Osteocyte (in vitro differentiated cells): ENCODE data around the gene SAMD1. TPM values are rescaled to one million over a fixed set of nuclear protein-coding genes. Genes with fewer than 3 reads are reported as not detected.
"Not testable (repeated sequence)": the region's sequence is repeated elsewhere in the genome, so short reads cannot be mapped to it uniquely, and the experiment has no call there.

Source experiments
- DNase-seq: peaks from one replicate; pipeline ENCODE4 v3.0.0; 2021; ENCODE audit warnings: mixed read lengths; ENCODE audit not compliant: unreplicated experiment; ENCODE audit errors: extremely low spot score
- H3K27ac Mint-ChIP-seq: one replicate; pipeline ENCODE4 v1.8.0; 2021; ENCODE audit warnings: mild to moderate bottlenecking, mixed read lengths; ENCODE audit not compliant: unreplicated experiment
- H3K27me3 Mint-ChIP-seq: one replicate; pipeline ENCODE4 v1.8.0; 2021; ENCODE audit warnings: mixed read lengths; ENCODE audit not compliant: unreplicated experiment
- H3K36me3 Mint-ChIP-seq: one replicate; pipeline ENCODE4 v1.8.0; 2021; ENCODE audit warnings: mixed read lengths; ENCODE audit not compliant: unreplicated experiment
- H3K4me1 Mint-ChIP-seq: one replicate; pipeline ENCODE4 v1.8.0; 2021; ENCODE audit warnings: mixed read lengths; ENCODE audit not compliant: unreplicated experiment
- H3K4me3 Mint-ChIP-seq: one replicate; pipeline ENCODE4 v1.8.0; 2021; ENCODE audit warnings: mild to moderate bottlenecking, moderate library complexity, mixed read lengths; ENCODE audit not compliant: unreplicated experiment
- H3K9me3 Mint-ChIP-seq: one replicate; pipeline ENCODE4 v1.8.0; 2021; ENCODE audit warnings: mixed read lengths; ENCODE audit not compliant: unreplicated experiment
- CTCF ChIP-seq: fragments of 200-600 bp; sonication (generic); IDR thresholded peaks from 2 replicates; pipeline ENCODE4 v1.5.0; 2021; ENCODE audit warnings: antibody characterized with exemption, mild to moderate bottlenecking, moderate library complexity
- total RNA-seq: library from RNA; stranded (reverse); gene quantifications from 2 replicates; pipeline ENCODE4 v1.2.1, GENCODE V29; 2021

SAMD1 gene
- total RNA-seq, 1 donor from 2014 or later, result 34.9 TPM

GRCh38 chr19:14051980-14052379 lies 38.6 kb downstream of the SAMD1 start:
- TF ChIP-seq CTCF, result no peak
- no peak overlapping the region for H3K4me3 Mint-ChIP-seq
- peaks cover under 1% of the 10 kb centered on the region for H3K4me1 Mint-ChIP-seq
- no peak for DNase-seq
- no peaks in the 10 kb centered on the region for H3K27me3 Mint-ChIP-seq
- H3K36me3 Mint-ChIP-seq, result peaks cover 3% of the 10 kb centered on the region
- no peak overlapping the region for H3K27ac Mint-ChIP-seq
- H3K9me3 Mint-ChIP-seq, result no peaks in the 10 kb centered on the region

GRCh38 chr19:14050961-14051360 lies 39.6 kb downstream of the SAMD1 start:
- H3K4me3 Mint-ChIP-seq, DNase-seq, H3K27me3 Mint-ChIP-seq, H3K36me3 Mint-ChIP-seq, H3K27ac Mint-ChIP-seq, H3K4me1 Mint-ChIP-seq, H3K9me3 Mint-ChIP-seq: not testable (repeated sequence)

- no peaks in the 10 kb centered on the region for H3K9me3 Mint-ChIP-seq
- H3K36me3 Mint-ChIP-seq, result peaks cover 3% of the 10 kb centered on the region
These were observed 40.0 kb downstream of the SAMD1 start for GRCh38 chr19:14050512-14050911.

GRCh38 chr19:14048443-14049153 lies 42.0 kb downstream of the SAMD1 start:
- H3K9me3 Mint-ChIP-seq, result no peaks in the 10 kb centered on the region
- TF ChIP-seq CTCF, result peak; percentile 69
- H3K4me3 Mint-ChIP-seq, result no peak overlapping the region
- H3K4me1 Mint-ChIP-seq, result no peaks in the 10 kb centered on the region
- no peaks in the 10 kb centered on the region for H3K27me3 Mint-ChIP-seq
- no peak for DNase-seq
- H3K36me3 Mint-ChIP-seq, result peaks cover 3% of the 10 kb centered on the region
- H3K27ac Mint-ChIP-seq, result no peak overlapping the region

More at GRCh38 chr19:14050512-14050911, 40.0 kb downstream of the SAMD1 start:
- H3K4me3 Mint-ChIP-seq, result no peak overlapping the region
- H3K27me3 Mint-ChIP-seq, result no peaks in the 10 kb centered on the region
- TF ChIP-seq CTCF, result no peak
- no peak for DNase-seq
- H3K27ac Mint-ChIP-seq, result no peak overlapping the region
- no peaks in the 10 kb centered on the region for H3K4me1 Mint-ChIP-seq

GRCh38 chr19:14047866-14048265 lies 42.7 kb downstream of the SAMD1 start:
- not testable (repeated sequence) for H3K9me3 Mint-ChIP-seq, H3K4me1 Mint-ChIP-seq, H3K4me3 Mint-ChIP-seq, H3K36me3 Mint-ChIP-seq, H3K27me3 Mint-ChIP-seq, DNase-seq, H3K27ac Mint-ChIP-seq

- H3K4me3 Mint-ChIP-seq, H3K4me1 Mint-ChIP-seq, H3K9me3 Mint-ChIP-seq, H3K27me3 Mint-ChIP-seq, H3K36me3 Mint-ChIP-seq, DNase-seq: not testable (repeated sequence)
- TF ChIP-seq CTCF, result peak; percentile 63
- H3K27ac Mint-ChIP-seq, result peak overlapping the region; percentile 68
These were observed 47.6 kb downstream of the SAMD1 start for GRCh38 chr19:14042659-14043608.
